ENCODE data around the gene WDR72. TPM values are rescaled to one million over a fixed set of nuclear protein-coding genes. Genes with fewer than 3 reads are reported as not detected.

WDR72 gene
- total RNA-seq, 1 donor from 2014 or later, result 2.3 TPM

DNA sequence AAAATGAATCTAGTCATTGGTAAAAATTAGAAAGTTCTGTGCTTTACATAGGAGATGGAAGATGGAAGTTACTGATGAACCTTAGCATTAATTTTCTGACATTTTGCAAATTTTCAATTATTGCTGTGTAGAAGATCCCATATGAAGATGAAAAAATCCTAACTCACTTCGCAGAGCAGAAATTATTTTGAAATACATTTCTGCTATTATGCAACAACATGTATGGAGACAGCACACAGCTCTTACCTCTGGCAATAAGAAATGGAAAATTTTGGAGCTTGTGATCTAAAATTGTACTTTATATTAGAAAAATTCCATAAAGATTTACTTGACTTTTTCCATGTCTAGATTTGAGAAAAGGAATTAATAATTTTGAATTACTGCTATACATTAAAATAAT lies 177.9 kb downstream of the WDR72 start:
- no peak overlapping the region for H3K4me3 ChIP-seq (ENCODE audit: low read depth, low read length)
- DNase-seq (ENCODE audit: low read depth), result no peak
- TF ChIP-seq, protein P1, sequence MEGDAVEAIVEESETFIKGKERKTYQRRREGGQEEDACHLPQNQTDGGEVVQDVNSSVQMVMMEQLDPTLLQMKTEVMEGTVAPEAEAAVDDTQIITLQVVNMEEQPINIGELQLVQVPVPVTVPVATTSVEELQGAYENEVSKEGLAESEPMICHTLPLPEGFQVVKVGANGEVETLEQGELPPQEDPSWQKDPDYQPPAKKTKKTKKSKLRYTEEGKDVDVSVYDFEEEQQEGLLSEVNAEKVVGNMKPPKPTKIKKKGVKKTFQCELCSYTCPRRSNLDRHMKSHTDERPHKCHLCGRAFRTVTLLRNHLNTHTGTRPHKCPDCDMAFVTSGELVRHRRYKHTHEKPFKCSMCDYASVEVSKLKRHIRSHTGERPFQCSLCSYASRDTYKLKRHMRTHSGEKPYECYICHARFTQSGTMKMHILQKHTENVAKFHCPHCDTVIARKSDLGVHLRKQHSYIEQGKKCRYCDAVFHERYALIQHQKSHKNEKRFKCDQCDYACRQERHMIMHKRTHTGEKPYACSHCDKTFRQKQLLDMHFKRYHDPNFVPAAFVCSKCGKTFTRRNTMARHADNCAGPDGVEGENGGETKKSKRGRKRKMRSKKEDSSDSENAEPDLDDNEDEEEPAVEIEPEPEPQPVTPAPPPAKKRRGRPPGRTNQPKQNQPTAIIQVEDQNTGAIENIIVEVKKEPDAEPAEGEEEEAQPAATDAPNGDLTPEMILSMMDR (conservative IDR thresholded peaks at IDR 0.05; ENCODE audit: low read depth, low read length), result no peak

DNA sequence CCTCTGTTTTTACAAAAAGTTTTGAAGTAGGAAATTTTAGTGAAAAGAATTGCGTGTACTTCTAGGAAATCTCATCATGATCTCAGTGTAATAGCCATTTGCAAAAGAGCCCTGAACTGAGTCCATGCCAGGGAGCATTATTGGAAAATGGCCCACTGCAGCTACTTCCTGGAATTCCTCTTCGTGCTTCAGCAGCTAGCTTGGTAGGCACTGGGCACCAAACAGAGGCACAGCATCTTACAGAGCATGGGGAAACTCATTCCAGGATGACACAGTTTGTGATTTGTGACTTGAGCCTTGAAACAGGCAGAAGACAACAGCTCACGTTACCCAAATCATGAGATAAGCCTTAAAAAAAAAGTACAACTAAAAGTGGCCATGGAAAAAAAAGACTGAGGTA lies 179.1 kb downstream of the WDR72 start:
- no peak for DNase-seq (ENCODE audit: low read depth)
- TF ChIP-seq, protein P1 (conservative IDR thresholded peaks at IDR 0.05; ENCODE audit: low read depth, low read length), result no peak
- no peak overlapping the region for H3K4me3 ChIP-seq (ENCODE audit: low read depth, low read length)

- no peak overlapping the region for H3K4me3 ChIP-seq (ENCODE audit: low read depth, low read length)
- TF ChIP-seq, protein P1 (conservative IDR thresholded peaks at IDR 0.05; ENCODE audit: low read depth, low read length), result no peak
- no peak for DNase-seq (ENCODE audit: low read depth)
Observed at GRCh38 chr15:53576841-53577240, 182.6 kb downstream of the WDR72 start.

- DNase-seq (ENCODE audit: low read depth), result no peak
- TF ChIP-seq, protein P1 (conservative IDR thresholded peaks at IDR 0.05; ENCODE audit: low read depth, low read length), result no peak
- no peak overlapping the region for H3K4me3 ChIP-seq (ENCODE audit: low read depth, low read length)
Observed at GRCh38 chr15:53573091-53573490, 186.4 kb downstream of the WDR72 start.

DNA sequence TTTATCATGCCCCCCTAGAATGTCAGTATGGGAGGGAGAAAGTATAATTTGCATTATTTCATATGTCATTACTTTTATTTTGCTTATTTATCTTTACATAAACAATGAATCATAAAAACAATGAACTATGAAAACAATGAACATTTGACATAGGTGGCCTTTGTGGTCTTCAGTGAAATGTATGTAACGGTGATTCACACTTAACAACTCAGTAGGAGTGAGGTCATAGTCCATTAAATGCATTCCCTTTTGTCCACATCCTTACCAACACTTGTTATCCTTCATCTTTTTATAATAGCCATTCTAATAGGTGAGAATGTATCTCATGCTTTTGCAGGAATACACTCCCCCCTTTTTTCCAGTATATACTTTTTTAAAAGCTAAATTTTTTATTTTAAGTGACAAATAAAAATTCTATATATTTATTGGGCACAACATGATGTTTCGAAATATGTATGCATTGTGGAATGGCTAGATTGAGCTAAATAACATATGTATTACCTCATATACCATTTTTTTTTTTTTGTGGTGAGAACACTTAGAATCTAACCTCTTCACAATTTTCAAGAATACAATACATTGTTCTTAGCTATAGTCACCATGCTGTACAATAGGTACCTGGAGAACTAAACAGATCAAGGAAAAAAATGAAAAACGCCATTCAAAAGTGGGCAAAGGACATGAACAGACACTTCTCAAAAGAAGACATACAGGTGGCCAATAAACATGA lies 189.5 kb downstream of the WDR72 start:
- no peak overlapping the region for H3K4me3 ChIP-seq (ENCODE audit: low read depth, low read length)
- DNase-seq (ENCODE audit: low read depth), result no peak
- TF ChIP-seq, protein P1 (conservative IDR thresholded peaks at IDR 0.05; ENCODE audit: low read depth, low read length), result no peak

DNA sequence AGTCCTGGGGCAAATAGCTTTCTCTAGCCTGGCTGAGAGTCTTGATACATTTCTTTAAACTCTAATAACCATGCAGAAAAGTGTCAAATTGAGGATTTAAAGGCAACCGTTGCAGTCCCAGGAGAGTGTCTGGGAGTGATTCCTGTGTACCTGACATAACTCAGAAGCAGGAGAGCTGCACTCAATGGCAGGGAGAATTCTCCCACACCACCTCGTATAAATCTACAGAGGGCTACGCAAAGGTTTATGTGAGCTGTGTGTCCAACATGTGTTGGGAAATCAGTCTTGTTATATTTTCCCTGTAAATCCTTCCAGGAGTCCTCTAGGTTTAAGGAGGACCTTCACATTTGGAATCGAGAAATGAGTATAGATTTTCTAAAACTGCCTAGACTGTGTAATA lies 192.6 kb downstream of the WDR72 start:
- TF ChIP-seq, protein P1 (conservative IDR thresholded peaks at IDR 0.05; ENCODE audit: low read depth, low read length), result no peak
- DNase-seq (ENCODE audit: low read depth), result no peak
- no peak overlapping the region for H3K4me3 ChIP-seq (ENCODE audit: low read depth, low read length)

DNA sequence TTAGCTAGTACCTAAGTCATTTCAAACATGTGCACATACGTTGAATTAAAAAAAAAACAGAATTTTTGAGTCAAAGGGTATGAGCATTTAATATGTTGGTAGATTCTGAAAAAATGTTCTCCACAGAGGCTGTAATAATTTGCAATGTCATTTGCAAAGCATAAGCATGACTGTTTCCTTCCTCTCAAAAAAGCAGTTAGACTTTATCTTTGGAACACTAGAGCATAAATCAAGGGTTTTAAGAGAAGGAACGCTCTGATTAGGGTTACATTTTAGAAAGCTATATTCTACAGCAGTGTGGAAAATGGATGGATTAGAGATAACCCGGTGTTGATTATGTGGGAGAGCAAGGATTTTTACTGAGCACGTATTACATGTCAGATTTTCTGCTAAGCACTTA lies 193.7 kb downstream of the WDR72 start:
- TF ChIP-seq, protein P1 (conservative IDR thresholded peaks at IDR 0.05; ENCODE audit: low read depth, low read length), result no peak
- no peak for DNase-seq (ENCODE audit: low read depth)
- H3K4me3 ChIP-seq (ENCODE audit: low read depth, low read length), result no peak overlapping the region
